ENCODE results near the gene FNDC8.
"Not testable (repeated sequence)": the region's sequence is repeated elsewhere in the genome, so short reads cannot be mapped to it uniquely, and the experiment has no call there.

Gene FNDC8

DNA sequence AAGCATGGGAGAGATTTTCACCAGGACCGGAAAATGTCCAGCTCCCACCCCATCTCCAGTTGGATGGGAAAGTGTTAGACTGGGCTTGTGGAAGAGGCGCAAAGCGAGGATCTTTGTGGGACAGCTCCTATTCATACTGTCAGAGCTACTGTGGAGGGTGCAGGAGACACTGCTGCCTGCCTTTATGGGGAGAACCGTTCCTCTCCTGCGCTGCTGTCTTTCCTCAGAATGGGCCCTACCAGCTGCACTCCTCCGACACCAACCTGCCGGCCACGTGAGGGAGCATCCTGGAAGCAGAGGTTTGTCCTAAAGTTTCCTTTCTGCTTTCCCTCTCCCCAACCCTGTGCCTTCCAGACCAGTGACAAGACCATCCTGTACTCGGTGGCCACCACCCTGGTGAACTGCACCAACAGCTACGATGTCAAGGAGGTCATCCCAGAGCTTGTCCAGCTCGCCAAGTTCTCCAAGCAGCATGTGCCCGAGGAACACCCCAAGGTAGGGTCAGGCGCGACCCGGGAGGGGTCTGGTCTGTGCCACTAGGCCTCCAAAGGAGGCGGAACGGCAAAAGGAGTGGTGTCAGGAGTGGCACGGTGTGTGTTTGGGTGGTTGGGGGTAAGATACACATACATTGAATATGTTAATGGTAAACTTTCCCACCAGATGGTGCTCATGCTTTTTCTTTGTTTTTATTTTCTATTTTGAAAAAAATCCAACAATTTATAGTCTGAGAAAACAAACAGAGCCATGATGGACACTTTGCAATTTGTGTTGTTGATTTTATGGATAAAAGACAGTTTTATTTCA lies 49.8 kb downstream of the FNDC8 start:
- no peak for DNase-seq (ENCODE audit: low read depth)

DNA sequence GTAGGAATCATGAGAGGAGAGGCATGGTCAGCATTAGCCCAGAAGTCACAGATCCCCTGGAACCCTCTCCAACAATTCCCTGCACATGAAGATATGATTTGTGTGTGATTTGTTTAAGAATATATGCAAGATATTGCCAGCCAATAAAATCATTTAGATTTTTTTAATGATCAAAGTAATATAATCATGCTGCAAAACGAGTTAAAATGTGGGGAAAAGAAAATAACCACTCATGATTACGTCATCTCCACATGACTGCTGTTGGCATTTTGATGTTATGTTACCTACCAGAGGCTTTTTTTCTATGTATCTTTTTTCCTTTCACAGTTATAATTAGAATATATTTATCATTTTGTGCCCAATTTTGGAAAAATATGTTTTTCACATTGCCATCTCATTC lies 50.4 kb downstream of the FNDC8 start:
- DNase-seq (ENCODE audit: low read depth), result no peak

DNA sequence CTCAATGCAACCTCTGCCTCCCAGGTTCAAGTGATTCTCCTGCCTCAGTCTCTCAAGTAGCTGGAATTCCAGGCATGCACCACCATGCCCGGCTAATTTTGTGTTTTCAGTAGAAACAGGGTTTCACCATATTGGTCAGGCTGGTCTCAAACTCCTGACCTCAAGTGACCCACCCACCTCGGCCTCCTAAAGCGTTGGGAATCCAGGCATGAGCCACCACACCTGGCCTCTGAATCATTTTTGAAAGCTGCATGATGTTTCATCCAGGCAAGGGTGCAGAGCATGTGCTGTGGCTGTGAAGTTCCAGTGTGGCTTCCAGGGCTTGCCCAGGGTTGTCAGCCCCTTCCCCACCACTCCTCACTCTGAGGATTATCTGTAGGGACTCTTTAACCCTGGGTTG lies 50.9 kb downstream of the FNDC8 start:
- DNase-seq (ENCODE audit: low read depth), result not testable (repeated sequence)

DNA sequence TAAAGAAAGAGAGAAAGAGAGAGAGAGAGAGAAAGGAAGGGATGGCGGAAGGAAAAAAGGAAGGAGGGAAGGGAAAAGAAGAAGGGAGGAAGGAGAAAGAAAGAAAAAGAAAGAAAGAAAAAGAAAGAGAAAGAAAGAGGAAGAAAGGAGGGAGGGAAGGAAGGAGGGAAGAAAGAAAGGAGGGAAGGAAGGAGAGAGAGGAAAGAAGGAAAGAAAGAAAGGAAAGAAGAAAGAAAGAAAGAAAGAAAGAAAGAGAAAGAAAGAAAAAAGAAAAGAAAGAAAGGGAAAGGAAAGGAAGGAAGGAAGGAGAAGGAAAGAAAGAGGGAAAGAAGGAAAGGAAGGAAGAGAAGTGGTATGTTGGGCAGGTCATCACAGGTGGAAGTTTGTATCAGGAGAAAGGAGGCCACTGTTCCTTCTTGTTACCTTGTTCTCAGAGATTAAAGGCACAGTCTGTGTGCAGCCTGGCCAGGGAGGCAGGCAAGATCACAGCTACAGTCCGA lies 53.5 kb downstream of the FNDC8 start:
- DNase-seq (ENCODE audit: low read depth), result no peak

DNA sequence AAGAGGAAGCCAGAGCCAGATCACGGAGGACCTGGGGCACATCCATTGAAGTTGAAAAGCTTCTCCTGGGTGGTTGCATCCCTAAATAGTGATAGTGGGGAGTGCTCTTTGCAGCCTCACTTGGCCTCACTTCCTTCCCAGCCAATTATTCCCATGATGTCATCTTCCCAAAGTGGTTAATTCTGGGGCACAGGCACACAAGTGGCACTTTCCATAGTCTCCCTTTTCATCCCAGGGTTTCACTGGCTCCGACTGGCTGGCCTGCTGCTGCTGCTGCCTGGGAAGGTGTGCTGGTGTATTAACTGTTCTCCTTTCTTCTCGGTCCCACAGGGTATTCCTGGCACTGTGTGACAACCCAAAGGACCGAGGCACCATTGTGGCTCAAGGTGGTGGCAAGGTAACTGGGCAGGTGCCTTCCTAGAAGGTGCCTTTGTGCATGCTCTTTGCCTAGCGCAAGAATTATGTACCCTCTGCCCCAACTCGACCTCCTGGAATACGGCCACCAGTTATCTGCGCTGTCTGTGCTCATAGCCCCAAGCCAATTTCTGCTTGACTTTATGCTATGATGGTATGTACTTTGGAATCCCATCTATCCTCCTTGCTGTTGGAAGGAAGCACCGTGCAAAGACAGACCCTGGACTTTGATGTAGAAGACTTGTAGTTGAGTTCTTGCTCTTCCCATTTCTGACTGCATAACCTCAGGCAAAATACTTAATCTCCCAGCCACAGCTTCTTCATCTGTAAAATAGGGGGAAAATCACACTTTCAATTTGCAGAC lies 54.4 kb downstream of the FNDC8 start:
- DNase-seq (ENCODE audit: low read depth), result no peak

DNA sequence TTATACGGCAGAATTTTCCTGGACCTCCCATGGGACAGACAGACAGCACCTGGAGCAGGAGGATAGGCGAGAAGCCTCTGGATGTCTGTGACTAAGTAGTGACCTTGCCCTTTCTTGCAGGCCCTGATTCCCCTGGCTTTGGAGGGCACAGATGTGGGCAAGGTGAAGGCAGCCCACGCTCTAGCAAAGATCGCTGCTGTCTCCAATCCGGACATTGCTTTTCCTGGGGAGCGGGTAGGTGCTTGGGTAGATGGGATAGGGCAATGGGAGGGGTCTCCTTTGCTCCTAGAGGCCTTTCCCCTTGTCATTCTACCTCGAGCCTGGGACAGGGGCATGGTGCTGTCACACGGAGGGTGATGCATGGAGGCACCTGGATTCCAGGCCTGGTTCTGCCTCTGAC lies 55.5 kb downstream of the FNDC8 start:
- no peak for DNase-seq (ENCODE audit: low read depth)

DNA sequence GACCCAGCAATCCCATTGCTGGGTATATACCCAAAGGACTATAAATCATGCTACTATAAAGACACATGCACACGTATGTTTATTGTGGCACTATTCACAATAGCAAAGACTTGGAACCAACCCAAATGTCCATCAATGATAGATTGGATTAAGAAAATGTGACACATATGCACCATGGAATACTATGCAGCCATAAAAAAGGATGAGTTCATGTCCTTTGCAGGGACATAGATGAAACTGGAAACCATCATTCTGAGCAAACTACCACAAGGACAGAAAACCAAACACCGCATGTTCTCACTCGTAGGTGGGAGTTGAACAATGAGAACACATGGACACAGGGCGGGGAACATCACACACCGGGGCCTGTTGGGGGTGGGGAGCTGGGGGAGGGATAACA lies 58.0 kb downstream of the FNDC8 start:
- DNase-seq (ENCODE audit: low read depth), result not testable (repeated sequence)

Measured in stimulated activated CD8-positive, alpha-beta memory T cell treated with anti-CD3 and anti-CD28 coated beads, Interleukin-7, amount 100 ng/mL, for 24 hours (primary cell).